Activated CD4-positive, alpha-beta T cell treated with anti-CD3 and anti-CD28 coated beads, Interleukin-2, Interleukin-4, amounts not matched to agents 100 ng/mL and 50 ng/mL, durations not matched to agents 16 hours and 8 hours (primary cell): Measurements from ENCODE around the gene CDKN3.

ENCODE experiments used
- DNase-seq: peaks from one replicate; pipeline ENCODE4 v3.0.0-alpha.2; 2020; ENCODE audit warnings: low spot score

The CDKN3 gene, protein sequence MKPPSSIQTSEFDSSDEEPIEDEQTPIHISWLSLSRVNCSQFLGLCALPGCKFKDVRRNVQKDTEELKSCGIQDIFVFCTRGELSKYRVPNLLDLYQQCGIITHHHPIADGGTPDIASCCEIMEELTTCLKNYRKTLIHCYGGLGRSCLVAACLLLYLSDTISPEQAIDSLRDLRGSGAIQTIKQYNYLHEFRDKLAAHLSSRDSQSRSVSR

DNA sequence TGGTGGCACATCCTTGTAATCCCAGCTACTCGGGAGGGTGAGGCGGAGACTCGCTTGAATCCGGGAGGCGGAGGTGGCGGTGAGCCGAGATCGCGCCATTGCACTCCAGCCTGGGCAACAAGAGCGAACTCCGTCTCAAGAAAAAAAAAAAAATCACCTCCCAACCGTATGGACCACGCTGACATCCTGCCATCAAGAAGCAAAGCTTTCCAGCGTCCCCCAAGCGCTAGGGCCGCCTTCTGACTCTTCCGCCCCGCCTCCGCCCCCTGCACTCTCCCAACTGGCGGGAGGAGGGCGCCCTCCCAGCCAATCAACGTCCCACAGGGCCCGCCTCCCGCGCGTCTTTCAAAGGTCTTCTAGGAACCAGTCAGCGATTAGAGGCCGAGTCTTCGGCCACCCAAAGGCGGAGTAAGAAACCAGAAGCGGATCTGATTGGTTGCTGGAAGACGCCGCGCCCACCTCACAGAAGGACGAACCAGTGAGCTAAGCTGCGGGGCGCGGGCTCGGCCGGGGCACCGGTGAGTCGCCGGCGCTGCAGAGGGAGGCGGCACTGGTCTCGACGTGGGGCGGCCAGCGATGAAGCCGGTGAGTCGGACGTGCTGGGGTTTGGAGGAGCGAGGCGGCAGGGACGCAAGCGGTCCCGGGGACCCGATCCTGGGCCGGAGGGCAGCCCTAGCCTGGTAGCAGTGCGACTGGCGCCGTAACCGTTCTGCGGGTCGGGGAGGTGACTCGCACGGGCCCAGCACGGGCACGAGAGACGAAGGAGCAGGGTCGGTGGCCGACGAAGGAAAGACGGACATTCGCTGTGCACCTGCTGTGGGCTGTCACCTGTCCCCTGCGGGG lies at the start of gene CDKN3:
CDKN3 (plus strand) TSS at position 515 of the 843 bp plus-strand sequence; CDS start at position 577, 62 bp downstream.
- peak; percentile 98 for DNase-seq

DNA sequence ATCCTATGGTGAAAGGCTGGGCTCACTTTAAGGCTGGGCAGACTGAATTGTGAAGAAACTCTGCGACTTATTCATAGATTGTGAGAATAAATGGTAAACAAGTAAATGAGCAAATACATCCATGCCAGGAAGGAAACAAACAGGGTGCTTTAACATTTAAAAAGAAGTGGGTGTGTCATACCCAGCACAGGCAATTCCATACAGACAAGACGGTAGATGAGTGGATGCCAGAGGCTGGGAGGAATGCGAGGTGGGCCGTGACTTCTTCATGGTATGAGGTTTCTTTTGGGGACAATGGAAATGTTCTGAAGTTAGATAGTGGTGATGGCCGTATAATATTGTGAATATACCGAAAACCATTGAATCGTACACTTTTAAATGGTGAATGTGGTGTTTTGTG lies 49.8 kb upstream of the CDKN3 start:
- DNase-seq, result no peak

DNA sequence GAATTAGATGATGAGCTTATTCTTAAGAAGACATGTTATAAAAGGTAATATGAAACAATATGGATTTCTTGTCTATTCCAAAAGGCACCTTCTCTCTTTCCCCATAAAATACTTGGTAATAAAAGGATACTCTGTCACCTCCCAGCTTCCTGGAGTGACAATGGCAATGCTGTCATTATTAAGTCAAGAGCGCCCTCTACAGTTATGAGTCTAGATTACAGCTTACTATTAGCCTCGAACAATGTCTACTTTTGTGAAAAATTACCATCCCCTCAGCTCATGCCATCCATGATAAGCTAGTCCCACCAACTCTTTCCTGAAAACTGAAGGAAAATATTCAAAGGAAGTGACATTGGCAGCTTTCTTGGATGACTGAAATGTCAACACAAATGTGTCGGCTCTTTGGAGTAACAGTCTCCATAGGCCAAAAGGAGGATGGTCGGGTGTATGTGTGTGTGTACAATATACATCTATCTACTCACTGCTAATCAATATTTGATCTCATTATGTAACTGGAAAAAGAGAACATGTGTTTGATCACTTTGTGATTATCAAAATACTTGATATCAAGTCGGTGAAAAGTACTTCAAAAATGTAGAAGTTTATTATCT lies 48.7 kb upstream of the CDKN3 start:
- DNase-seq, result peak; percentile 54

DNA sequence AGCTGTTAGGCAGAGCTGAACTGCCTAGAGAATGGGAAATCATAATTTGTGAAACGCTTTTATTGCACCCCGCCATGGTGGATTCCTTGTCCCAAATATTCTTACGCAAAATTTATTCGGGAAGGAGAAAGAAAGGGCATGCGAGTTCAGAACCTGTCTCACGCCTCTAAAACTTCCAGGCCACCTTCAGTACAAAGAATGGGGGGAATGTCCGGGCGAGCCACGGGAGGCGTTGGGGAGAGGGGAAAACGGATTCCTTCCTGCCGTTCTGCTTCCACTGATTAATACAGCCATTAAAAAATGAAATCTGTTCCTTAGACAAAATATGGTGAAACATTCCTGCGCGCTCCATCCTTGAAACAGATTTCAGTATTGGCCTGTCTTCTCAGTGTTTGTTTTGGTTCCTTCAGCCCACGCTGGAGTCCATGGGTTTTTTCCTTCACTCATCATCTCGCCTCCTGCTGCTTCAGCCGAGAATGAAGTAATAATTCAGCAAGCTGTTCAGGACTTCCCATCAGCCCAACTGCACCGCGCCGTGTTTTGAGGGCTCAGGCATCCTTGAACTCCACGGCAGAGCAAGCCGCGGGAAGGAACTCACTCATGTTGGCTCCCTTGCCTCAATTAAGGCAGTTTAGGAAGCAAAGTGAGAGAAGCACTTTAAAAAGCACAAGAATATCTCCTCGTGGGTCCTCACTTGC lies 47.7 kb upstream of the CDKN3 start:
- DNase-seq, result no peak

DNA sequence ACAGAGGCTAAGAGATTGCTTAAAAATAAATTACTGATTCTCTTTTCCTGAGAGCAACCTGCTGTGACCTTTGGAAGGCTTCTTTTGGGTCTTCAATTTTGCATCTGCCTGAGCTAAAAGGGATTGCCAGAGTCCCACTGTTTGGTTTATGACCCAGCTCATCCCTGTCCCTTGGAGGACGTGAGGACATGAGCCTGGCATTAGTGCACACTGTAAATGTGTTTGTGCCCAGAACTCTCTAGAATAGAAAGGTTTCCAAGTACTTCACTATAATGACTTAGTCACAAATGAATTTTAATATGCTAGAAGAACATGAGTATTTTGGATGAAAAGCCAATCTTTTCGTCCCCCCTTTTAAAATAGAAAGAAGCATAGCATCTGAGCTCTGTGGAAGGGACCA lies 47.1 kb upstream of the CDKN3 start:
- DNase-seq, result no peak

DNA sequence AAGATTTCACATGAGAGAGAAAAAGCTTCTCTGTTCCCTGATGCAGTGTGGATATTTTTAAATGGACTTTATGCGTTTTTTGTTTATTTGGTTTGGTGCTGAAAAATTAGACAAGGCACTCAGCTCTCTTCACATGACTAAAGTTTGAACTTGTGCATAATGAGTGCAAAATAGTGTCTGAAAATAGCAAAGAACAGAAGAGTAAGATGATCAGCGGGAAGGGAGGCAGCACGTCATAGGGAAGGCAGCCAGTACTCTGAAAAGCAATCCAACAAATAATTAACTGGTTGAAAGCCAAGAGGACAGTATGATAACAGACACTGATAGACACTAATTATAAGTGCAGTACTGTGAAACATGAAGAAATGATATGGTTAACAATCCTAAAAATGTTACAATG lies 46.6 kb upstream of the CDKN3 start:
- DNase-seq, result no peak

DNA sequence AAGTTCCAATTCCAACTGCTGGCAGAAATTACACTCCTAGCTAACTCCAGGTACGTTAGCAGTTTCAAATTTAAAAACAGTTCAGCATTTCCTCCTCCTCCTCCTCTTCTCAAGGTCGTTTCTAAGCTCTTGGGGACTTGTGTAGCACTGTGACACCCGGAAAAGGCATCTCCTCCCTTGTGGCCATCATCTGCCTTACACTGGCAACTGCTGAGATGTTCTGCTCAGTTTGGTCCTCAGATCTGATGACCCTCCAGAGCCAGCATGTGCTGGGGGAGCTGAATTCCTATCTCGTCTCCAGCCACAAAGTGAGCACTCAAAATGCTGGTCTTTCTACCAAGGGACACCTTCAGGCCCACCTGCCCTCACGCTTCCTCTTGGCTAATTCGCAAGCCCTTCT lies 43.5 kb upstream of the CDKN3 start:
- no peak for DNase-seq

DNA sequence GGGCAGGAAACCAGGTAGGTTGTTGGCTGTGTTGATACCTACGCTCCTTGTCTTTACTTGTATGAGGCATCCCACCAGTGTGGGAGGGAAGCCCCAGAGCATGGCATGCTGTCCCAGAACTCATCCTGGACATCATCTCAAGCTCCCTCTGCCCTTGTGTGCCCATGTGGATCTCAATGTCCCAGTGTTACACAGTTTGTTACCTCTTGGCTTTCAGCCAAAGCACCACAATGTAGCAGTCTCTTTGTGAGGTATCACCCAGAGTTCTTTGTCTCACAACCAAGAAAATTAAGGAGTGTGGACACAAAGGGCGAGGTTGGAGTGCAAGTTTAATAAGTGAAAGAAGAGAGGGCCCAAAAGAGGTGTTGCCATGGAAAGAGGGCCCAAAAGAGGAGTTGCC lies 43.1 kb upstream of the CDKN3 start:
- no peak for DNase-seq

DNA sequence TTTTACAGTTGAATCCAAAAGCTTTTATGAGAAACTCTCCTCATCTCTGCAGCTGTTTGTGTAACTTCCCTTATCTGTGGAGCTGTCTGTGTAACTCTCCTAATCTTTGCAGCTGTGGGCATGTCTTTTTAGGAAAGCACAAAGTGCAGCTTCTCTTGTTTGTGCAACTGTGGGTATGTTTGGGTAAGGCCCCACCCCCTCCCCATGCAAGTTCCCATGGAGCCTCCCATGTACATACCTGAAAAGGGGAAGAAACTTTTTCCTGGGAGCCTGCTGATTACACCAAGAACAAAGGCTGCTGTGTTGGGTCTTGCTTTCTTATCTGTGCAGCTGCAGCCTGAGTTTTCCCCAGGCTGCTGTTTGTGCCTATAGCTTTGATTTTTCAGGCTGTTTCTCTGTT lies 42.7 kb upstream of the CDKN3 start:
- no peak for DNase-seq

DNA sequence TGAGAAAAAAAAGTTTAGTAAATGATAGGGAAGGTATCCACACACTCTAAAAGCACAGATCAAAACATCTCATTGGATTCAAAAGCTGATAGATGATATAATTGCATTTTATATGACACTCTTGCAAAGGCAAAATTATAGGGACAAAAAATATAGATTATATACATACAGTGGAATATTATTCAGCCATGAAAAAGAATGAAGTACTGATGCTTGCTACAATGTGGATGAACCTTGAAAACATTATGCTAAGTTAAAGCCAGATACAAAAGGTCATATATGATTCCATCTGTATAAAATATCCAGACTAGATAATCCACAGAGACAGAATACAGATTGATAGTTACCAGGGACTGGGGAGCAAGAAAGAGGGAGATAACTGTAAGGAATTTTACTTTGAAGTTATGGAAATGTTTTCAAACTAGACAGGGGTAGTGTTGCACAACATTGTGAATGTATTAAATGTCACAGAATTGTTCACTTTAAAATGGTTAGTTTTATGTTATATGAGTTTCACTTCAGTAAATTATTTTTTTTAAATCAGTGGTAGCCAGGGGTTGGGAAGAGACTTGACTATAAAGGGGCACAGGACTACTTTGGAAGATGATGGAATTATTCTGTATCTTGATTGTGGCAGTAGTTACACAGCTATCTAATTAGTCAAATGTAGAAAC lies 41.7 kb upstream of the CDKN3 start:
- DNase-seq, result no peak

DNA sequence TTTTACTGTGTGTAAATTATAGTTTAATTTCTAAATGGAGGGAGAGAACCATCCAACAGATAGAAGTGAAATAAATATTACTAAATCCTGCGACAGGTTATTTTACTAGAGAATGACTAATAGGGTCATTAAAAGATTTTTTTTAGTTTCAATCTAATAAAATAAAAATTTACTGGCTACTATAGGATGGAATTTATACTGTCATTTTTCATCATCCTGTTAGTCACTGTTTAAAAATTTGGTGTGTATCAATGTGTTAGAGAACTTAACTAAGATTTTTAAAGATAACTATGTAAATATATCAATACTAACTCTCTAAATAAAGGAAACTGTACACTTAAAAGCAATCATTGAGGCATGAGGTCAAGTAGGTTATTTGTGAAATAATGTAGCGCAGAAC lies 41.1 kb upstream of the CDKN3 start:
- DNase-seq, result no peak

DNA sequence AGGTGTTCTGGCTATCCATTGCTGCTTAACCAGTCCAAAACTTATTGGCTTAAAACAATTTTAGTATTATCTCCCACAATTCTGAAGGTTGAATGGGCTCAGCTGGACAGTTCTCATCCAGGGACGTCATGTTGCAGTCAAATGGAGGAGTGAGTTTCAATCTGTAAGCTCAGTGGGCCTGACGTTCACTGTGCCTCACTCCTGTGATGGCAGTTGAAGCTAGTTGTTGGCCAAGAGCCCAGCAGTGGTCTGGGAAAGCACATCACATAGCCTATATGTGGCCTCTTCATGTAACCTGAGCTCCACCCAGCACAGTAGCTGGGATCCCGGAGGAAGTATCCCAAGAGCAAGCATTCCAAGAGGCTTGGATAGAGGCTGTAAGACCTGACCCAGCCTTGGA lies 40.6 kb upstream of the CDKN3 start:
- DNase-seq, result no peak

DNA sequence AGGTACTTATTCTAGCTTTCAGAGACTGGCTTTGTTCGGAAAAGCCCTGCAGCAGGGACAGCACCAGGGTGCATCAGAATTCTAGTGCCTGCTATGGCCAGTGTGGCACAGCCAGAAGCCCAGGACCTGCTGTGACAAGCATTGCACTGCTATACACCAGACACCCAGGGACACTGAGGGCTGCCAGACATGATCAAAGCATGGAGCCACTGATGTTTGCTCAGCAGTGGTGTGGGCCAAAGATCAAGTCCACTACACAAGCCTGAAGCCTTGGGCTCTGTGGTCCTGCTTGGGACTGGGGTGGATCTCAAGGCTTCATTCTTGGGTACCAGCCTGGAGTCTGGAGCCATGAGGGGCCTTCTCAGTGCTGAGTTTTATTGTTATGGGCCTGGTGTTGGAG lies 36.1 kb upstream of the CDKN3 start:
- DNase-seq, result no peak

DNA sequence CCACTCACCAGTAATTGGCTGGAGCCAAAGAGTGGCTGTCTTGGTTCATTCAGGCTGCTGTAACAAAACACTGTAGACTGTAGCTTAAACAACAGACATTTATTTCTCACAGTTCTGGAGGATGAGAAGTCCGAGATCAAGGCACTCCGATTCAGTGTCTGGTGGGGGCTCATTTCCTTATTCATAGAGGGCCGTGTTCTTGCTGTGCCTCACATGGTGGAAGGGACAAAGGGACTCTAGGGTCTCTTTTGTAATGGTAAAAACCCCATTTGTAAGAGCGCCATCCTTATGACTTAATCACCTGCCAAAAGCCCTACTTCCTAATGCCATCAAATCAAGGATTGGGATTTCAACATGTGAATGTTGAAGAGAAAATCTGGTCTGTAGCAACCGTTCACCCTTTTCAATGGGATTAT lies 34.7 kb upstream of the CDKN3 start:
- no peak for DNase-seq

DNA sequence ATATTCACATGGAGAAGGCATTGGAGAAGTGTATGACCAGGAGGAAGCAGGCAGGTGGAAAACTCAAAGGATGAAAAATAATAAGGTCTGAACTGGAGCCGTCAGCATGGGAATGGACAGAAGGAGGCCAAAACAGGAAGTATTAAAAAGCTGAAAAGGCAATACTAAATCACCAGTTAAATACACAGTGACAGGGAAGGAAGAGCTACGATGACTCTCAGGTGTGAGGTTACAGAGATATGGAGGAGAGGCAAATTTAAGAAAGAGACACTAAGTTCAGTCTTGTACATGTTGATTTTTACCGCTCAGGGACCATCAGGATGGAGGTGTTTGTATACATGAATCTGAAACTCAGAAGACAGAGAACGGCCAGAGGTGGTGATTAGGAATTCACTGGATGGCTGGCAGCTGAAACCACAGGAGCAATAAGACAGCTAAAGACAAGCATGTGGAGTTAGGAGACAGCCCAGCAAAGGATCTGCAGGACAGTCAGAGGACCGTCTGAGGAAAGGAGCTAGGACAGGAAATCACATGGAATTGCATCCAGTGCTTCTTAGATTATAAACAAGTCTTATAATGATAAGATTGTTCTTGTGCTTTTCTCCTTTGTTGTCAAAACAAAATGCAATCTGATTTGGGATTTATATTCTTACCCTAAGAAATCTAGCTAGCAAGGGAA lies 33.9 kb upstream of the CDKN3 start:
- no peak for DNase-seq

DNA sequence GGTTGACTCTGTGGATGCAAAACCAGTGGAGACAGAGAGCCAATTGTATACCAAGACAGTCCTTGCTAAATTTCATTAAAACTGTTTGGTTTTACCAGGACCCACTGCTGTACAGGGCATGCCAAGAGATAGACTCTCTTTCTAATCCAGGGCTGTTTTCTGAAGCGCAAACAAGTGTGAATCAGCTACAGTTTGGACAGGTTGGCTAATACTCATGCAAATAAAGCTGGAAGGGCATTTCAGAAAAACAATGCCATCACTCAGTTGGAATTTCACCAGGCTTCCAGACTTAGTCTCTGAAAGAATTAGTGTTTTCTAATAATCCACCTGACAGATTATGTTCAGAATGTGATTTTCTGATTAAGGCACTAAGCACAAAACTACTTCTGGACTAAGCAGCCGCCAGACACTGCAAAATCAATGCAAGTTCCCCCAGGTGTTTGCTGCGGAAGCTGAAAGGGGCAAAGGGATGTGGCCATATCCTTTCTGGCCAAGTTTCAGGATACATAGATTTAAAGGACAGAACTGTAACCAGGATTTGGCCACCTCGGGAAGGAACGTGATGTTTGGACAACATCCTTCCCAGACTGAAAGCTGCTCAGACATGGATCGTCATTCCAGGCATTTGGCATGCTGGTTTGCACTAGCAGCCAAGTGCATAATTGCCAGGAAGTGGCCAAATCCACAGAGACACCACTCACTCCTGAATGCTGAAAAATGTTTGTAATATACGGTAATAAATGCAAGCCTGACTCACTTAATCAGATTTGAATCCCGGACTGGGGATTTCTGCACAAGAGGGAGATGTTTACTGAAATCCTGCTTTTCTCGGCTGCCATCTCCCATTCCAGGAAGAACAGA lies 32.0 kb upstream of the CDKN3 start:
- DNase-seq, result no peak

DNA sequence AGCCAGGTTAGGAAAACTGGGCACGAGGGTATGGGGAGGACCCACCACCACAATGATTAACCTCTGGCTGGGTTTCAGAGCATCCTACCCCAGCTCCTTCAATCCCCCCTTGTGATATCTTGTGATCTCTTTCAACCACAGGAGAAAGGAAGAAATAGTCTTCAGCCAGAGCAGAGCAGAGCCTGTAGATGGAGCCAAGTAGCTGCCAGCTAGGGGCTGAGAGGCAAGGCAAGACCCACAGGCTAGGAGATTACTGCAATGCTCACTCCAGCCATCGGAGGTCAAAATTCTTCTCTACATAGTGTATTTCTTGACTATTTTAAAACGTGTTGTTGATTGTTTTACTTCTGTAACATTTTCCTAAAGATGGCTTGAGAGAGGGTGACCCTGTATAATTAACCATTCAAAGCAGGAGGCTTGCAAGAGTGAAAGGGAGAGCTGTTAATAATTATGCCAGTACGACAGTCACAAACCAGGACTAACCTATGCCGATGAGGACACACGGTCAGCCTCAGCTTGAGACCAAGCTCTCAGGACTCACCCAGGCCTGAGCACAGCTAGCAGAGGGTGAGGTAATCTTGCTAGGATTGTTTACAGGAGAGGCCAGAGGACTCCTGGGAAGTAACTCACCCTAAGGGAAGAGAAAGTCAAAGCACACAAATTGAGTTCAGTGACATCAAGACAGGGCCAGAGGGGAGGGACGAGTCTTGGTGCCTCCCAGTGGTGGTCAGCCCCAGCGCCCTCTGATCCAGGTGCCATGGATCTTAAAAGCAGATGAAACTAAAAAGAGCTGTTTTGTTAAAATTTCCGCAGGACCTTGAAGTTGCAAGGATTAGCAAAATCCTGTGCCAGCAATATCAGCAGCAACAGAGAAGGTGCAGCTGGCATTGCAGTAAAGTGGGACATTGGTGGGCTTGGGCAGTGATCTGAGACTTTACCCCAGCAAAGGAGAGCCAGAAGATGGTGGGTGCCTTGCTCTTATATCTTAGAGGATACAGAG lies 29.8 kb upstream of the CDKN3 start:
- DNase-seq, result peak; percentile 12

DNA sequence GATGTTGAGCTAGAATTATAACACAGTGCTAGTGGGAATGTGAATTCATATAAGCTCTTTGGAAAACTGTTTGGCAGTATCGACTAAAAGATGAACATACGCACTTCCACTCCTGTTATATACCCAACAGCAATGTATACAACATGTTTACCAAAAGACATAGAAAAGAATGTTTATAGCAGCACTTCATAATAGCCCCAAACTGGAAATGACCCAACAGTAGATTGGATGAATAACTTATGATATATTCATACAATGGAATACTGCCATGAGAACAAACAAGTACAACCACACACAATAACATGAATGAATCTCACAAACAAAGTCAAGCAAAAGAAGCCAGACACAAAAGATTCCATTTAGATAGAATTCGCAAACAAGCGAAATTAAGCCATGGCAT lies 28.5 kb upstream of the CDKN3 start:
- no peak for DNase-seq

DNA sequence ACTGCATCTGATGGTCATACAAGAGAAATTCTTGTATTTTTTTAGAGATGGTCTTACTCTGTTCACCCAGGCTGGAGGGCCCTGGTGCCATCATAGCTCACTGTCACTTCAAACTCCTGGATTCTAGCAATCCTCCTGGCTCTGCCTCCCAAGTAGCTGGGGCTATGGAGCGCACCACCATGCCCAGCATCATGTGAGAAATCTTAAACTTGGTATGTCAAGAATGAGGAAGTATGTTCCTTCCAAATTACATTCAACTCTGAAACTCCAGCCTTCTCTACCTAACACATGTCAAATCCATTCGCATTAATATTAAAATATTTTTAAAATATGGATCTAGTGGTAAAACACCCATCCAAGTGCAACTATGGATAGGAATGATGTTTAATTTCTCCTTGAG lies 27.5 kb upstream of the CDKN3 start:
- no peak for DNase-seq
